Measurements from ENCODE around the gene GLIS1.

The GLIS1 gene

GRCh38 chr1:53517821-53518352 is 221.1 kb downstream of the GLIS1 start:
- DNase-seq: no peak

GRCh38 chr1:53517109-53517508 is 221.9 kb downstream of the GLIS1 start:
- no peak for DNase-seq

- DNase-seq: no peak
These were observed 222.8 kb downstream of the GLIS1 start for GRCh38 chr1:53516181-53516580.

GRCh38 chr1:53514436-53514835 is 224.5 kb downstream of the GLIS1 start:
- no peak for DNase-seq

- no peak for DNase-seq
These were observed 225.1 kb downstream of the GLIS1 start for GRCh38 chr1:53513846-53514245.

- no peak for DNase-seq
These were observed 225.9 kb downstream of the GLIS1 start for GRCh38 chr1:53512807-53513755.

GRCh38 chr1:53511933-53512806 is 226.8 kb downstream of the GLIS1 start:
- no peak for DNase-seq

GRCh38 chr1:53511323-53511932 is 227.5 kb downstream of the GLIS1 start:
- DNase-seq: no peak

GRCh38 chr1:53510215-53510614 is 228.7 kb downstream of the GLIS1 start:
- DNase-seq: no peak

GRCh38 chr1:53509775-53510174 is 229.2 kb downstream of the GLIS1 start:
- DNase-seq: no peak

GRCh38 chr1:53508991-53509666 is 229.8 kb downstream of the GLIS1 start:
- no peak for DNase-seq

- DNase-seq: no peak
These were observed 230.6 kb downstream of the GLIS1 start for GRCh38 chr1:53508056-53508990.

- no peak for DNase-seq
These were observed 231.7 kb downstream of the GLIS1 start for GRCh38 chr1:53507116-53507820.

- no peak for DNase-seq
These were observed 232.5 kb downstream of the GLIS1 start for GRCh38 chr1:53506355-53507050.

- no peak for DNase-seq
These were observed 233.1 kb downstream of the GLIS1 start for GRCh38 chr1:53505891-53506290.

- DNase-seq: no peak
These were observed 233.6 kb downstream of the GLIS1 start for GRCh38 chr1:53505401-53505800.

- no peak for DNase-seq
These were observed 234.1 kb downstream of the GLIS1 start for GRCh38 chr1:53504901-53505300.

- DNase-seq: no peak
These were observed 235.3 kb downstream of the GLIS1 start for GRCh38 chr1:53503433-53504217.

Measured in activated CD8-positive, alpha-beta memory T cell treated with anti-CD3 and anti-CD28 coated beads for 24 hours (primary cell).